HG03460 (cell line): ENCODE measurements around the gene RAD51C.
"Not testable (repeated sequence)": the region's sequence is repeated elsewhere in the genome, so short reads cannot be mapped to it uniquely, and the experiment has no call there.

Experiments
- ATAC-seq: cut with Tn5 transposase; IDR thresholded peaks from one replicate; pipeline ENCODE4 v1.9.1; 2021; ENCODE audit not compliant: unreplicated experiment

Gene RAD51C

GRCh38 chr17:58692239-58693055, at the start of gene RAD51C:
RAD51C (plus strand) TSS chr17:58692602; CDS start chr17:58692644, 42 bp downstream.
- ATAC-seq, result peak; percentile 98

- ATAC-seq, result no peak
These were observed 49.3 kb upstream of the RAD51C start for GRCh38 chr17:58643147-58643546.

GRCh38 chr17:58648236-58648635, 44.2 kb upstream of the RAD51C start:
- no peak for ATAC-seq

- ATAC-seq, result not testable (repeated sequence)
These were observed 34.2 kb upstream of the RAD51C start for GRCh38 chr17:58657962-58658803.

- peak; percentile 81 for ATAC-seq
These were observed 33.3 kb upstream of the RAD51C start for GRCh38 chr17:58658804-58659713.

- not testable (repeated sequence) for ATAC-seq
These were observed 32.7 kb upstream of the RAD51C start for GRCh38 chr17:58659714-58660084.

- ATAC-seq, result no peak
These were observed 31.8 kb upstream of the RAD51C start for GRCh38 chr17:58660621-58661020.

- no peak for ATAC-seq
These were observed 30.9 kb upstream of the RAD51C start for GRCh38 chr17:58661499-58661898.

GRCh38 chr17:58664302-58664701, 28.1 kb upstream of the RAD51C start:
- no peak for ATAC-seq

- no peak for ATAC-seq
These were observed 26.2 kb upstream of the RAD51C start for GRCh38 chr17:58665946-58666857.

- ATAC-seq, result no peak
These were observed 25.5 kb upstream of the RAD51C start for GRCh38 chr17:58666858-58667267.

GRCh38 chr17:58667934-58668597, 24.3 kb upstream of the RAD51C start:
- no peak for ATAC-seq

- ATAC-seq, result no peak
These were observed 23.8 kb upstream of the RAD51C start for GRCh38 chr17:58668598-58668935.

- ATAC-seq, result no peak
These were observed 22.5 kb upstream of the RAD51C start for GRCh38 chr17:58669853-58670252.

GRCh38 chr17:58671969-58672368, 20.4 kb upstream of the RAD51C start:
- no peak for ATAC-seq

- no peak for ATAC-seq
These were observed 15.1 kb upstream of the RAD51C start for GRCh38 chr17:58677194-58677880.

GRCh38 chr17:58678287-58678686, 14.1 kb upstream of the RAD51C start:
- ATAC-seq, result not testable (repeated sequence)

GRCh38 chr17:58679263-58680037, 13.0 kb upstream of the RAD51C start:
- no peak for ATAC-seq
